PC-3 (cell line): ENCODE data around the gene PMEPA1. TPM values are rescaled to one million over a fixed set of nuclear protein-coding genes. Genes with fewer than 3 reads are reported as not detected.

Experiments used
- ATAC-seq: fragments of 200-7000 bp; cut with Tn5 transposase; 2 replicates; pipeline ENCODE4 v1.9.1; 2020; ENCODE audit warnings: mild to moderate bottlenecking, moderate library complexity
- BruUV-seq: library from RNA; stranded (reverse); fragments of 400-500 nt; replicated peaks from 2 replicates; lab custom pipeline; 2021; lab: Mats Ljungman, UMichigan
- CTCF ChIA-PET: fragments of 300-600 bp; sonication (Branson Sonifier 250); formaldehyde crosslinking; loops from one replicate; lab custom pipeline; 2022; ENCODE audit warnings: antibody characterized with exemption; lab: Charles Lee
- POLR2A ChIA-PET: fragments of 300-600 bp; sonication (Branson Sonifier 250); formaldehyde crosslinking; loops from one replicate; lab custom pipeline; 2022; ENCODE audit warnings: antibody characterized with exemption; ENCODE audit not compliant: unreplicated experiment; lab: Charles Lee
- DNase-seq: peaks from one replicate; pipeline ENCODE4 v3.0.0-alpha.2; 2015
- H2AFZ ChIP-seq: fragments of 300-600 bp; sonication (generic); 2 replicates; pipeline ENCODE4 v1.6.0; 2016; ENCODE audit warnings: antibody characterized with exemption, low read length
- H3F3A ChIP-seq: fragments of 300-600 bp; sonication (generic); one replicate; pipeline ENCODE4 v1.6.0; 2017; ENCODE audit warnings: antibody characterized with exemption, low read length, control low read depth, mild to moderate bottlenecking; ENCODE audit not compliant: unreplicated experiment
- H3K27ac ChIP-seq: fragments of 300-600 bp; sonication (generic); 2 replicates; pipeline ENCODE4 v1.5.1; 2016; ENCODE audit warnings: mild to moderate bottlenecking, low read length
- H3K27me3 ChIP-seq: fragments of 300-600 bp; sonication (generic); 2 replicates; pipeline ENCODE4 v1.6.1; 2016; ENCODE audit warnings: low read length, mixed read lengths
- H3K36me3 ChIP-seq: fragments of 300-600 bp; sonication (generic); 2 replicates; pipeline ENCODE4 v1.6.1; 2016; ENCODE audit warnings: low read depth, mixed run types, low read length, mixed read lengths
- H3K4me1 ChIP-seq: fragments of 300-600 bp; sonication (generic); 2 replicates; pipeline ENCODE4 v1.5.1; 2016; ENCODE audit warnings: low read length; ENCODE audit not compliant: insufficient read depth
- H3K4me2 ChIP-seq: fragments of 300-600 bp; sonication (generic); 2 replicates; pipeline ENCODE4 v1.6.0; 2016; ENCODE audit warnings: low read length
- H3K4me3 ChIP-seq: fragments of 300-600 bp; sonication (generic); 2 replicates; pipeline ENCODE4 v1.5.1; 2016; ENCODE audit warnings: mild to moderate bottlenecking, low read length, mixed read lengths
- H3K79me2 ChIP-seq: fragments of 300-600 bp; sonication (generic); 2 replicates; pipeline ENCODE4 v1.6.1; 2017; ENCODE audit warnings: low read length, mixed read lengths
- H3K9ac ChIP-seq: fragments of 300-600 bp; sonication (generic); 2 replicates; pipeline ENCODE4 v1.6.0; 2016; ENCODE audit warnings: mild to moderate bottlenecking, low read length
- H3K9me2 ChIP-seq: fragments of 300-600 bp; sonication (generic); replicated peaks from 2 replicates; pipeline ENCODE4 v1.6.1; 2016; ENCODE audit warnings: mixed run types, low read length, mixed read lengths
- H3K9me3 ChIP-seq: fragments of 300-600 bp; sonication (generic); 2 replicates; pipeline ENCODE4 v1.6.1; 2016; ENCODE audit warnings: low read length, mixed read lengths
- H4K20me1 ChIP-seq: fragments of 300-600 bp; sonication (generic); 2 replicates; pipeline ENCODE4 v1.6.1; 2016; ENCODE audit warnings: low read length, mixed read lengths
- EZH2 ChIP-seq: fragments of 300-600 bp; sonication (generic); IDR thresholded peaks from one replicate; pipeline ENCODE4 v1.6.1; 2017; ENCODE audit warnings: antibody characterized with exemption, mild to moderate bottlenecking, low read length; ENCODE audit not compliant: unreplicated experiment
- EZH2phosphoT487 ChIP-seq: fragments of 300-600 bp; sonication (generic); IDR thresholded peaks from 2 replicates; pipeline ENCODE4 v1.6.1; 2018; ENCODE audit warnings: mild to moderate bottlenecking, antibody characterized with exemption, low read length, borderline replicate concordance
- intact Hi-C: fragments of 100-400 bp; cut with micrococcal nuclease; formaldehyde crosslinking; loops from 2 replicates; pipeline ENCODE4 v1.9.0; 2023
- total RNA-seq: library from RNA; depleted of rRNA; stranded (reverse); fragments of >200 nt; gene quantifications from 2 replicates; pipeline ENCODE4 v1.2.3, GENCODE V29; 2014
- TF ChIP-seq, protein P1 (sequence below): fragments of 300-600 bp; sonication (generic); conservative IDR thresholded peaks from 2 replicates; pipeline ENCODE4 v1.5.1; 2017; ENCODE audit warnings: antibody characterized with exemption, low read depth, mild to moderate bottlenecking, low read length

The PMEPA1 gene
- total RNA-seq, 1 experiment from 2014 or later: 21.9 TPM

DNA sequence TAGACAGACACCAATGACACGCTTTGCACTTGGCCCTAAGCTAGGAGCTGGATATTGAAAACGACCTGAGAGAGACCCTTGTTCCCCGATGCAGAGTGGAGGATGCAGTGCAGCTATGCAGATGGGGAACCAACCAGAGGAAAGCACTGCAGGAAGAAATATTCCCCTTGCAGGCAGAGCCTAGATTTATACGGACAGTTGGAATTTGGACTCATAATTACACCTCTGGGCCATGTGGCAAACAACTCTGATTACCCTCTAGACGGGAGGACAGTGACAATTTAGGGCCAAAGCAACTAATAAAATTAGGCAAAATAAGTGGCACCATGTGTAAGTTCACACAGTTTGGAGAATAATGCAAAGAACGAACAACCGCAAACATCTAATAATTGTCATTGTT, 12.3 kb downstream of the PMEPA1 start:
- ChIA-PET CTCF (interaction anchor here (0.5 to 1.0 kb wide), 3 partner anchors 44 to 242 kb away, joined by 3 to 5 read pairs (median 3); no protein-coding TSS in a partner anchor), POLR2A (interaction anchor here (0.5 to 1.0 kb wide), 5 partner anchors 17 to 414 kb away, joined by 3 to 5 read pairs (median 3); no protein-coding TSS in a partner anchor)
- H3K27ac ChIP-seq: peak overlapping the region; percentile 90
- H3K36me3 ChIP-seq: peaks cover 16% of the 10 kb centered on the region
- peak overlapping the region; percentile 37 for H3K4me3 ChIP-seq
- intact Hi-C loops: loop anchor here (5.0 kb wide), 4 partner anchors 75 to 430 kb away; partner anchors contain the start of gene ZBP1
- ATAC-seq: no peak
- H3K27me3 ChIP-seq: no peaks in the 10 kb centered on the region
- H4K20me1 ChIP-seq: peaks cover 39% of the 10 kb centered on the region
- TF ChIP-seq, protein P1, sequence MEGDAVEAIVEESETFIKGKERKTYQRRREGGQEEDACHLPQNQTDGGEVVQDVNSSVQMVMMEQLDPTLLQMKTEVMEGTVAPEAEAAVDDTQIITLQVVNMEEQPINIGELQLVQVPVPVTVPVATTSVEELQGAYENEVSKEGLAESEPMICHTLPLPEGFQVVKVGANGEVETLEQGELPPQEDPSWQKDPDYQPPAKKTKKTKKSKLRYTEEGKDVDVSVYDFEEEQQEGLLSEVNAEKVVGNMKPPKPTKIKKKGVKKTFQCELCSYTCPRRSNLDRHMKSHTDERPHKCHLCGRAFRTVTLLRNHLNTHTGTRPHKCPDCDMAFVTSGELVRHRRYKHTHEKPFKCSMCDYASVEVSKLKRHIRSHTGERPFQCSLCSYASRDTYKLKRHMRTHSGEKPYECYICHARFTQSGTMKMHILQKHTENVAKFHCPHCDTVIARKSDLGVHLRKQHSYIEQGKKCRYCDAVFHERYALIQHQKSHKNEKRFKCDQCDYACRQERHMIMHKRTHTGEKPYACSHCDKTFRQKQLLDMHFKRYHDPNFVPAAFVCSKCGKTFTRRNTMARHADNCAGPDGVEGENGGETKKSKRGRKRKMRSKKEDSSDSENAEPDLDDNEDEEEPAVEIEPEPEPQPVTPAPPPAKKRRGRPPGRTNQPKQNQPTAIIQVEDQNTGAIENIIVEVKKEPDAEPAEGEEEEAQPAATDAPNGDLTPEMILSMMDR: no peak
- TSS peak; percentile 87 for BruUV-seq
- H3K4me2 ChIP-seq: peak overlapping the region; percentile 72
- peaks cover 87% of the 10 kb centered on the region for H3K79me2 ChIP-seq
- H3K9ac ChIP-seq: peak overlapping the region; percentile 68
- no peak overlapping the region for H2AFZ ChIP-seq
- no peaks in the 10 kb centered on the region for H3K9me3 ChIP-seq
- DNase-seq: no peak
- H3K9me2 ChIP-seq: no peaks in the 10 kb centered on the region
- peaks cover 90% of the 10 kb centered on the region for H3K4me1 ChIP-seq
- H3F3A ChIP-seq: peaks cover 34% of the 10 kb centered on the region

- ATAC-seq (no peak), DNase-seq (no peak)
- H2AFZ ChIP-seq: no peak overlapping the region
- POLR2A ChIA-PET: no interaction called here
- TF ChIP-seq EZH2phosphoT487 (no peak), EZH2 (no peak)
- TF ChIP-seq, protein P1: no peak
- H3K9me2 ChIP-seq: no peaks in the 10 kb centered on the region
- no peaks in the 10 kb centered on the region for H3K27me3 ChIP-seq
- intact Hi-C loops: loop anchor here (5.0 kb wide), 4 partner anchors 74 to 431 kb away; partner anchors contain the start of gene ZBP1
- H3K4me3 ChIP-seq: no peak overlapping the region
- peaks cover 34% of the 10 kb centered on the region for H3F3A ChIP-seq
- CTCF ChIA-PET: no interaction called here
- H3K4me2 ChIP-seq: peak overlapping the region; percentile 72
- peaks cover 36% of the 10 kb centered on the region; the same call in 1 of the 2 replicates for H4K20me1 ChIP-seq
- H3K4me1 ChIP-seq: peaks cover 90% of the 10 kb centered on the region
- H3K9ac ChIP-seq: no peak overlapping the region
- peaks cover 87% of the 10 kb centered on the region for H3K79me2 ChIP-seq
- peak overlapping the region; percentile 90 for H3K27ac ChIP-seq
- peaks cover 6% of the 10 kb centered on the region for H3K36me3 ChIP-seq
- BruUV-seq: no TSS peak
- no peaks in the 10 kb centered on the region for H3K9me3 ChIP-seq
Measured at GRCh38 chr20:57696401-57696961, 13.3 kb downstream of the PMEPA1 start.

- TF ChIP-seq EZH2phosphoT487: no peak
- TF ChIP-seq, protein P1: no peak
- TF ChIP-seq EZH2: no peak
- no peaks in the 10 kb centered on the region for H3K9me3 ChIP-seq
- peaks cover 34% of the 10 kb centered on the region for H3F3A ChIP-seq
- intact Hi-C loops: loop anchor here (5.0 kb wide), 4 partner anchors 74 to 431 kb away; partner anchors contain the start of gene ZBP1
- POLR2A ChIA-PET: no interaction called here
- H3K27ac ChIP-seq: peak overlapping the region; percentile 90
- peak overlapping the region; percentile 45 for H3K4me2 ChIP-seq
- BruUV-seq: no TSS peak
- no peak overlapping the region for H3K4me3 ChIP-seq
- no peak for ATAC-seq
- H4K20me1 ChIP-seq: peaks cover 31% of the 10 kb centered on the region; the same call in 1 of the 2 replicates
- no peak for DNase-seq
- CTCF ChIA-PET: no interaction called here
- H3K9me2 ChIP-seq: no peaks in the 10 kb centered on the region
- no peak overlapping the region for H2AFZ ChIP-seq
- H3K27me3 ChIP-seq: no peaks in the 10 kb centered on the region
- H3K36me3 ChIP-seq: peaks cover 6% of the 10 kb centered on the region
- peaks cover 87% of the 10 kb centered on the region for H3K79me2 ChIP-seq
- H3K9ac ChIP-seq: peak overlapping the region; percentile 26; the same call in 1 of the 2 replicates
- H3K4me1 ChIP-seq: peaks cover 90% of the 10 kb centered on the region
Measured at GRCh38 chr20:57695940-57696339, 13.9 kb downstream of the PMEPA1 start.
